GF-D8 (cell line): ENCODE measurements around the gene TEX19.
"Not testable (repeated sequence)": the region's sequence is repeated elsewhere in the genome, so short reads cannot be mapped to it uniquely, and the experiment has no call there.

Experiments used
- DNase-seq: peaks from one replicate; lab custom pipeline; 2025; lab: John Stamatoyannopoulos, UW

Gene TEX19

DNA sequence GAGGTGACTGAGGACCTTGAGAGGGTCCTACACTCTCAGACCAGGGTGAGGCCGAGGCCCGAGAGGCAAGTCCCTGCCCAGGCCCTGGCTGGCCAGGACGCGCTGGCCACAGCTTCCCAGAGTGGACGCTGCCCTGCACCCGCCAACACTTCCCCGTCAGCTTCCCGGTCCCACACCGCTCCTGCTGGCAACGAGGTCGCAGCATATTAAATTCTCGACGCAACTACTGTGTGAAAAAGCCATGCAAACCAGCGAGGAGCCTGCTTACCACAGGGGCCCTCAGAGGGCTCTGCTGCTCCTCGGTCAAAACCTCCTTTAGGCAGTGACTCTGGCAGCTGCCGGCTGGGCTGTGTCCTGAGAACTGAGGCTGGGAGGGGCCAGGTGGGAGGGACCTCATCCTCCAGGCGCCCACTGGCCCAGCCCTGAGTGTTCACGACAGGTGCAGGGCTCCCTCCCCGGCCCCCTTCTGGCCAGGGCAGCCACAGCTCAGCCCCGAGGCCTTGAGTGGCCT is 2.1 kb upstream of the TEX19 start:
- no peak for DNase-seq

- no peak for DNase-seq
Measured at GRCh38 chr17:82357394-82357793, 1.7 kb upstream of the TEX19 start.

DNA sequence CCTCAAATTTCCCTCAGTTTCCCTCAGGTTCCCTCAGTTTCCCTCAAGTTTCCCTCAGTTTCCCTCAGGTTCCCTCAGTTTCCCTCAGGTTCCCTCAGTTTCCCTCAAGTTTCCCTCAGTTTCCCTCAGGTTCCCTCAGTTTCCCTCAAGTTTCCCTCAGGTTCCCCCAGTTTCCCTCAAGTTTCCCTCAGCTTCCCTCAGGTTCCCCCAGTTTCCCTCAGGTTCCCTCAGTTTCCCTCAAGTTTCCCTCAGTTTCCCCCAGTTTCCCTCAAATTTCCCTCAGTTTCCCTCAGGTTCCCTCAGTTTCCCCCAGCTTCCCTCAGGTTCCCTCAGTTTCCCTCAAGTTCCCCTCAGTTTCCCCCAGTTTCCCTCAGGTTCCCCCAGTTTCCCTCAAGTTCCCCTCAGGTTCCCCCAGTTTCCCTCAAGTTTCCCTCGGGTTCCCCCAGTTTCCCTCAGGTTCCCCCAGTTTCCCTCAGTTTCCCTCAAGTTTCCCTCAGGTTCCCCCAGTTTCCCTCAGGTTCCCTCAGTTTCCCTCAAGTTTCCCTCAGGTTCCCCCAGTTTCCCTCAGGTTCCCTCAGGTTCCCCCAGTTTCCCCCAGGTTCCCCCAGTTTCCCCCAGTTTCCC is 516 bp downstream of the TEX19 start:
- not testable (repeated sequence) for DNase-seq

GRCh38 chr17:82361885-82362633 is 3.0 kb downstream of the TEX19 start:
- no peak for DNase-seq

GRCh38 chr17:82365606-82366295 is 6.7 kb downstream of the TEX19 start:
- no peak for DNase-seq

GRCh38 chr17:82366749-82367148 is 7.7 kb downstream of the TEX19 start:
- DNase-seq: no peak

DNA sequence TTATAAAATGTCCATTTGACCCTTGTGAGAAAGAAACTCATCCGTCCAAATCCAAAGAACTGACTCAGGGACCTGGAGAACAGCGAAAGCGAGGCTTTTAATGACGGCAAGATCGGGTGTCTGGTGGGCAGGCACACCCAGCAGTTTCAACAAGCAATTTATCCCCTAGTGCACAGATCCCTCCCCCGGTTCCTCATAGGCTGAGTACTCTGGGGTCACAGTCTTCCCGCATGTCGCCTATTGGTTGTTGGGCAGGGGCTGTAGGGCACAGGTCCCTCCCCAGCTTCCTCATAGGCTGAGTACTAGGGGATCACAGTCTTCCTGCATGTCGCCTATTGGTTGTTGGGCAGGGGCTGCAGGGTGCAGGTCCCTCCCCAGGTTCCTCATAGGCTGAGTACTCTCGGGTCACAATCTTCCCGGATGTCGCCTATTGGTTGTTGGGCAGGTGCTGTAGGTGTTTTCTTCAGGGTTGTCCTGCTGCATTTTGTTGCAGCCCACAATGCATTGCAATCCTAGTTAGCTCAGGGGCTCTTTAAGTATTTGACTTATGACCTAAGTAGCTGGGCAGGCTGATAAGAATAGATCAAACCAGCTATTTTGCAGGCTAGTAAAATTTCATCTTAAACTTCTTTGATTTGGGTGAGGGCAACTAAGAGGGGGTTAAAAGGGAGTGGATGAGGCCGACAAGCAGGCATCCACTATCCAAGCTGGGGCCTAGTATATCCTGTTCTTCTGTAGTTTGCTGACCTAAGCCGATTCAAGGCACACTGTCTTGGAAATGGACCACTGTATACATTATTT is 8.9 kb downstream of the TEX19 start:
- DNase-seq: no peak

DNA sequence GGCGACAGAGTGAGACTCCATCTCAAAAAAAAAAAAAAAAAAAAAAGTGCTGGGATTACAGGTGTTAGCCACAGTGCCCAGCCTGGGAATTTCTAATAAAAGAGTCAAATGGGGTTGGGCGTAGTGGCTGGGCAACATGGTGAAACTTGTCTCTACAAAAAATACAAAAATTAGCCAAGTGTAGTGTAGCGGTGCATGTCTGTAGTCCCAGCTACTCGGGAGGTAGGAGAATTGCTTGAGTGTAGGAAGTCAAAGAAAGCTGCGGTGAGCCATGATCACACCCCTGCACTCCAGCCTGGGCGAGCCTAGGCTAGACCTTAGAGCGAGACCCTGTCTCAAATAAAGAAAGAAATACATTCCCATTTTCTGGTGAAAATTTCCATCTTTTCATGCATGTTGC is 10.2 kb downstream of the TEX19 start:
- DNase-seq: no peak

DNA sequence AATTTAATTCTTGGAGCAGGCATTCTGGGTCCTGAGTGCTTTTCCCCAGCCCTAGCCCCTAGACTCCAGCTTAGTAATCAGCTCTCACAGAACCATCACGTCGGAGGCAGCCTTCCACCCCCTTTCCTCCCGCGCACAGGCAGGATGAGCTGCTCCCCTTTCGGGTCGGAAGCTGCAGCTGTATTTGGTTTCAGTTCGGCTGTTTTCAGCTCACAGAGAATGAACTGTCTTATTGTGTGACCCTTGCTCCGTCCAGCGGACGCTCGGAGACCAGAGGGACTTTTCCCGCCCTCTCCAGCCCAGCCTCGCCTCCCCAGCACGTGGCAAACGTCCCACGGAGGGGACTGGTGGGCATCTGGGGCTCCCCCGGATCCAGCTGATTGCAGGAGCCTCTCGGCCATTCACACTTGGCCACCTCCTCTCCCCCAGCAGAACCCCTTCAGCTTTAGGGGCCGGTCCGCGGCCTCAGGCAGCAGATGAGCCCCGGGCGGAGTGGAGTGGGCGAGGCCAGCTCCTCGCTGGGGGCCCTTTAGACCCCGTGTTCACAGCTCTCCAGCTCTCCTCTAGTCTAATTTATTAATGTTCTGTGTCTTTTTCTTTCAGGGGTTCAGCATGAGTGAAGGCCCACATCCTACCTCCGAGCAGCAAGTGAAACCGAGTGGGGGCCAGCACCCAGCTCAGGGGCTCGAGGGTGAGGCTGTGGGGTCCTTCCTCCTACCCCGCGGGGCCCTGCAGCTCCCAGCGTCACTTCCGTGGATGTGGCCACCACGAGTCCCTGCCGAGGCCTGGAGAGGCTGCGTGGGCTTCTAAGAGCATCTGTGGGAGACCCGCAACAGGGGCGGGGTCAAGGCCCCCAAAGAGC is 11.7 kb downstream of the TEX19 start:
- DNase-seq: no peak

- no peak for DNase-seq
Measured at GRCh38 chr17:82371333-82372248, 12.5 kb downstream of the TEX19 start, which contains the start of gene UTS2R. UTS2R (plus strand) TSS chr17:82371765; CDS start chr17:82374325, 2,560 bp downstream.

GRCh38 chr17:82372249-82373071 is 13.4 kb downstream of the TEX19 start:
- no peak for DNase-seq

DNA sequence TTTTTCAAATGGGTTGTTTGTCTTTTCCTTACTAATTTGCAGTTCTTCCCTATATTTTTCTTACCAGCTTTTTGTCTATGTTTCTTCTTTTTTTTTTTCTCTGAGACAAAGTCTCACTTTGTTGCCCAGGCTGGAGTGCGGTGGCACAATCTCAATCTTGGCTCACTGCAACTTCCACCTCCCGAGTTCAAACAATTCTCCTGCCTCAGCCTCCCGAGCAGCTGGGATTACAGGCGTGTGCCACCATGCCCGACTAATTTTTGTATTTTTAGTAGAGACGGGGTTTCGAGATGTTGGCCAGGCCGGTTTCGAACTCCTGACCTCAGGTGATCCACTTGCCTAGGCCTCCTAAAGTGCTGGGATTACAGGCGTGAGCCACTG is 14.0 kb downstream of the TEX19 start:
- DNase-seq: not testable (repeated sequence)

- no peak for DNase-seq
Measured at GRCh38 chr17:82373731-82374625, 14.9 kb downstream of the TEX19 start.

DNA sequence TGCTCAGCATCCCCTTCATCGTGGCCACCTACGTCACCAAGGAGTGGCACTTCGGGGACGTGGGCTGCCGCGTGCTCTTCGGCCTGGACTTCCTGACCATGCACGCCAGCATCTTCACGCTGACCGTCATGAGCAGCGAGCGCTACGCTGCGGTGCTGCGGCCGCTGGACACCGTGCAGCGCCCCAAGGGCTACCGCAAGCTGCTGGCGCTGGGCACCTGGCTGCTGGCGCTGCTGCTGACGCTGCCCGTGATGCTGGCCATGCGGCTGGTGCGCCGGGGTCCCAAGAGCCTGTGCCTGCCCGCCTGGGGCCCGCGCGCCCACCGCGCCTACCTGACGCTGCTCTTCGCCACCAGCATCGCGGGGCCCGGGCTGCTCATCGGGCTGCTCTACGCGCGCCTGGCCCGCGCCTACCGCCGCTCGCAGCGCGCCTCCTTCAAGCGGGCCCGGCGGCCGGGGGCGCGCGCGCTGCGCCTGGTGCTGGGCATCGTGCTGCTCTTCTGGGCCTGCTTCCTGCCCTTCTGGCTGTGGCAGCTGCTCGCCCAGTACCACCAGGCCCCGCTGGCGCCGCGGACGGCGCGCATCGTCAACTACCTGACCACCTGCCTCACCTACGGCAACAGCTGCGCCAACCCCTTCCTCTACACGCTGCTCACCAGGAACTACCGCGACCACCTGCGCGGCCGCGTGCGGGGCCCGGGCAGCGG is 15.7 kb downstream of the TEX19 start:
- DNase-seq: no peak

- no peak for DNase-seq
Measured at GRCh38 chr17:82375359-82376041, 16.5 kb downstream of the TEX19 start.

GRCh38 chr17:82376042-82376730 is 17.1 kb downstream of the TEX19 start:
- DNase-seq: no peak
